Measurements from ENCODE around the gene MARS1.

The MARS1 gene

DNA sequence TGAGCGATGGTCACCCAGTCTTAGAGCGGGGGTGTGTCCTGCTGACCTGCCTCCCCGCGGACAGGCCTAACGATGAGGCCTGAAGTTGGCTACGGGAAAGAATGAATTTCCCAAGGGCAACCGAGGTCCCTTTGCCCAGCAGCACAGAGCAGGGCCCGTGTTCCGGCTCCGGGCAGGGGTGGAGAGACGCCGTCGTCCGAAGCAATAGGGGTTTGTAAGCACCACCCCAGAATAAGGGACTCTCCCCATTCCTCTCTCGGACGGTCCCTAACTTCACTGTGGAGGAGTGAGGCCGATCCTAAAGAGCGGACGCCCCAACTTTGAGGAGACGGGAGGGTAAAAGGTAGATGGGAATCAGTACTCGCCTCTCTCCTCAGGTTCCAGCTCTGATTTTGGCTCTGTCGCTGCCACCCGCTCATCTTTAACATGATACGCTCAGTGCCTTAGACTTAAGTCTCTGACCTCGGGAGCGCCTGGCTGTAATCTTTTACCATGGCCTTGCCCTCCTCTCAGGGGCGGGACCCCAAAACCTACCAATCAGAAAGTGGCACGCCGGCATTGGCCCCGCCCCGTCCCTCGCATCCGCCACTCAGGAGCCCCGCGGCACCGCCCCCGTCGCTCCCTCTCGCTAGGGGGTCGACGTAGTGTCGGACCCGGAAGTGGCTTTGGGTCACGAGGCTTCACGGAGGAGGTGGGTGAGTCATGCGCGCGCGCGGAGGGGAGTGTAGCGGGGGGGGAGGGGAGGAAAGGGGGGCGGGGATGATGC lies 32.4 kb downstream of the MARS1 start, which contains the start of gene DDIT3:
TSS of gene DDIT3 (minus strand) at position 462 of the 766 bp plus-strand sequence. CDS start 3,108 bp downstream, outside the sequence.
- TF ChIP-seq, protein P1, sequence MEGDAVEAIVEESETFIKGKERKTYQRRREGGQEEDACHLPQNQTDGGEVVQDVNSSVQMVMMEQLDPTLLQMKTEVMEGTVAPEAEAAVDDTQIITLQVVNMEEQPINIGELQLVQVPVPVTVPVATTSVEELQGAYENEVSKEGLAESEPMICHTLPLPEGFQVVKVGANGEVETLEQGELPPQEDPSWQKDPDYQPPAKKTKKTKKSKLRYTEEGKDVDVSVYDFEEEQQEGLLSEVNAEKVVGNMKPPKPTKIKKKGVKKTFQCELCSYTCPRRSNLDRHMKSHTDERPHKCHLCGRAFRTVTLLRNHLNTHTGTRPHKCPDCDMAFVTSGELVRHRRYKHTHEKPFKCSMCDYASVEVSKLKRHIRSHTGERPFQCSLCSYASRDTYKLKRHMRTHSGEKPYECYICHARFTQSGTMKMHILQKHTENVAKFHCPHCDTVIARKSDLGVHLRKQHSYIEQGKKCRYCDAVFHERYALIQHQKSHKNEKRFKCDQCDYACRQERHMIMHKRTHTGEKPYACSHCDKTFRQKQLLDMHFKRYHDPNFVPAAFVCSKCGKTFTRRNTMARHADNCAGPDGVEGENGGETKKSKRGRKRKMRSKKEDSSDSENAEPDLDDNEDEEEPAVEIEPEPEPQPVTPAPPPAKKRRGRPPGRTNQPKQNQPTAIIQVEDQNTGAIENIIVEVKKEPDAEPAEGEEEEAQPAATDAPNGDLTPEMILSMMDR (IDR thresholded peaks at IDR 0.05; ENCODE audit: insufficient read depth, low read depth, low read length, missing control alignments) = no peak
- DNase-seq (ENCODE audit: low read depth) = peak; percentile 98
- H3K4me3 ChIP-seq (ENCODE audit: low read length) = peak within 1 kb of the TSS; percentile 98

DNA sequence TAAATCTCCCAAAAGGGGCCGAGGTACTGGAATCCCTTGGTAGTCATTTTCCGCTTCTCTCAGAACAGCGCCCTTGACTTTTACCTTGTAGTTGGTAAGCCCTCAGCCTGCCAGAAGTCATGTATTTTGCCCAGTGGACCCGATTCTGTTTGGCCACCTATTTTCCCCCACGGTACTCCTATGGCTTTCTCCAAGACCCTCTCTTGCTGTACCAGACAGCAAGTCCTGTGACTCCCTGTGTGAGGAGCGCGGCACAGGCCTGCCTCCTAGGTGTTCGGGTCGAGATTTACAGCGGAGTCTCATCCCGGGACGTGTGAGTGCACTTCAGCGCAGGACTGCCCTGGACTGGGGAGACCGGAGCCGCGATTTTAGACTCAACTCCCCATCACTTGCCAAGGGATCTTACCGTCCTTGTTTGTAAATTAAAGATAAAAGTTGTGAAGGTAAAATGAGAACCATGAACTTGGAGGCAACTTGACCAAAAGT lies 33.7 kb downstream of the MARS1 start:
- H3K4me3 ChIP-seq (ENCODE audit: low read length) = no peak overlapping the region
- TF ChIP-seq, protein P1 (IDR thresholded peaks at IDR 0.05; ENCODE audit: insufficient read depth, low read depth, low read length, missing control alignments) = peak; percentile 2
- DNase-seq (ENCODE audit: low read depth) = peak; percentile 60

DNA sequence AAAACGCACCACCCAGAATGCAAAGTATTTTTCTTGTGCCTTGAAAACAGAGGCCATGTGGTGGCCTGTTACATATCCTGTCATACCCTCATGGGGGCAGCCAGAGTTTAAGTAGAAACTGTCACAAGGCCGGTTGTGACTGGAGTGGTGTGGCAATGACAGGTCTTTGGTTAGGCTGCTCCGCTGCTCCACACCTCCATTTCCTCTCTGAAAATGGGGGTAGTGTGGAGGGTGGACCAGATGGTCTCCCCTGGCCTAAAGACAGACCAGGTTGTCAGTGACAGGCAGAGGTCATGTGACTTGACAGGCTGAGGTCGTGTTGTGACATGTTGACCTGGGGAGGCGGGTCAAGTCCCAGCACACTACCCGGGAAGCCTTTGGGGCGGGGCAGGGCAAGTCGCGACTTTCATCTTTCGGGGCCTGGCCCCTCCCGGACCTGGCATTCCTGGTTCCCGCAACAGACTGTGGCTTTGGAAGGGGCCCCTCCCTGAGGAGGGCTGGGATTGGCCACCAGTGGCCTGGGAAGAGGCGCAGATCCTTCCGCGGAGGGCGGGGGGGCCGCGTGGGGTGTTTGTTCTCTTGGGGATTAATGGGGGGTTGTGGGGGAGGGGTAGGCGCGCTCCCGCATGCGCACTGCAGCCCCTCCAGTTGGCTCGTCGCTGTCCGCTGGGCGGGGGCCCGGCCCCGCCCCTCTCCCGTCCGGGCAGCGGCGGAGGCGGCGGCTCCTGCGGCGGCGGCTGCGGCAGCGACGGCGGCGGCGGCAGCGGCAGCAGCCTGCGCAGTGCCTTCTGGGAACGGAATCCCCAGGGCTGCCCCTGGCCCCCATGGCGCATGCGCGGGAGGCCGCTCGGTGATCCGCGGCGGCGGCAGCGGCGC lies 34.4 kb downstream of the MARS1 start, which contains the start of gene MBD6:
TSS of gene MBD6 (plus strand) at position 814 of the 876 bp plus-strand sequence. CDS start 1,480 bp downstream, outside the sequence.
- DNase-seq (ENCODE audit: low read depth) = peak; percentile 91
- H3K4me3 ChIP-seq (ENCODE audit: low read length) = peak within 1 kb of the TSS; percentile 92
- TF ChIP-seq, protein P1 (IDR thresholded peaks at IDR 0.05; ENCODE audit: insufficient read depth, low read depth, low read length, missing control alignments) = no peak

DNA sequence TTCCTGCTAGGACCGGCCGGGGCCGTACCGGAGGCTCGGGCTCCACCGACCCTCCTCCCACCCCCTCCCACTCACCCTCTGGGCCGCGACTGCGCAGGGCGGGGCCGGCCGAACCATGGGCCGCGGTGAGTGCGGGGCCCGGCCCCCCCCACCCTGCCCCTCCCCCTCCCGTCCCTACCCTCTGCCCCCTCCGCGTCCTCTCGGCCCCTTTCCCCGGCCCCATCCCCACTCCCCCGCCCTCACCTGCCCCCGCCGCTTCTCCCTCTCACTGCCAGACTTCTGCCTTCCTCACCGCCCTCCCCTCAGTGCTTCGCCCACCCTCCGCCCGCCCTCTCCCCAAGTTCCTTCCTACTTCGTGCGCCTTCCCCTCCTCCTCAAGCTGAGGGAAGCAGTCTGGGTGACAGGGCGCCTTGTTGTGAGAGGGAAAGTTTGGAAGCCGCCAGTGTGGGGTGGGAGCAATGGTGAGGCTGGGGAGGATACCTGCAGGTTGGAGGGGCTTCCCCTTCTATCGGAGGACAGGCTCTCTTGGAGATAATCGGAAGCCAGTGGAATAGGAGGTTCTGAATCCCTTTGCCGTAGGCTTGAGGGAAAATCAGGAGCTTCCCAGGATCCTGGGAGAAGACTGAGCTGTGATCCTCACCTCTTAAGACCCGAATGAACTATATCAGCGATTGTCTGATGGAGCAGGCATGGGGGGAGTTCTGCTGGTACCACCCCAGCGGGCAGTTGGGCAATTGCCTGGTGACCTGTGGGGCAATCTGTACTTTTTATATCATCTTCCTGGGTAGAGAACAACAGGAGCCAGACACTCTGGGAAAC lies 35.2 kb downstream of the MARS1 start:
- TF ChIP-seq, protein P1 (IDR thresholded peaks at IDR 0.05; ENCODE audit: insufficient read depth, low read depth, low read length, missing control alignments) = no peak
- peak overlapping the region; percentile 92 for H3K4me3 ChIP-seq (ENCODE audit: low read length)
- DNase-seq (ENCODE audit: low read depth) = peak; percentile 40

DNA sequence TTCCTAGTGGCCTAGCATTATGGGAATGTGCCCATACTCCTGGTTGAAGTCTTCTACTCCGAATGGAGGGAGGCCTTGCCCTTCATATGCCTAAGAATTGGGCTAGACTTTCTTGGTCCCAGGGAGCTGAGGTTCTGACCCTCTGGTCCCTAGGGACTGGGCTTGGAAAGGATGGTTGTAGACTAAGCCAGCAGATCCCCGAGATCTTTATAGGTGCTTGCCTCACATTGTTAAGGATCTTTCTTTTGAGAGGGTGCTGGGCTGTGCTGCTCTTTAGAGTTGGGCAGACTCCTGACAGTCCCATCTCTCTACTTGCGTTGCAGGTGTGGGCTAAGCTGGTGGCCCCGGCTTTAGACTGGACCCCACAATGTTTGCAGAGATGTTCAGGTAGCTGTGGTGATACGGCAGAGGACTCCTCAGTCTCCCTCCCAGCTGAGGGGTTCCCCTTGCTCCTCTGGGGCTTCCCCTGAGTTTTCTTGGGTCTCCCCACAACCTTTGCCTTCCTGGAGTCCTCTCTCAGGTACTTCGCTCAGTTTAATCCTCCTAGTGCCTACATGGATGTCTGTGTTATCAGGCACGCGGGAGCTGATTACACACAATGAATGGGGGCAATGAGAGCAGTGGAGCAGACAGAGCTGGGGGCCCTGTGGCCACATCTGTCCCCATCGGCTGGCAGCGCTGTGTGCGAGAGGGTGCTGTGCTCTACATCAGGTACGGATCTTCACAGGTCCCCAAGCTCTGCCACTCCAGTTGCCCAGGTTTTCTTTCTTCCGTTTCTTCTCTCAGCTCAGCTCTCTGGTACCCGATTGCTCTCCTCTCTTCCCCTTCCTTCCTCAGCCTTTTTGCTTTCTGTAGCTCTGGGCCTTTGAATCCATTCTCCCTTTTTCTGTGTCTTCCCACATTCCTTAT lies 36.1 kb downstream of the MARS1 start:
- no peak for DNase-seq (ENCODE audit: low read depth)
- H3K4me3 ChIP-seq (ENCODE audit: low read length) = peak overlapping the region; percentile 92
- TF ChIP-seq, protein P1 (IDR thresholded peaks at IDR 0.05; ENCODE audit: insufficient read depth, low read depth, low read length, missing control alignments) = no peak
